Endometrial microvascular endothelial cells (primary cell): ENCODE results near the gene GPX8. TPM values are rescaled to one million over a fixed set of nuclear protein-coding genes. Genes with fewer than 3 reads are reported as not detected.

Experiments
- in situ Hi-C: cut with HindIII; loops from 2 replicates; pipeline ENCODE4 v1.10.0; 2017; ENCODE audit warnings: low sequenced_read_pairs, low pct_unique_long_range_greater_than_20kb; ENCODE audit errors: inconsistent ontology term
- total RNA-seq: library from RNA; depleted of rRNA; stranded (reverse); fragments of >200 nt; gene quantifications from one replicate; pipeline ENCODE4 v1.2.3, GENCODE V29; 2015; ENCODE audit errors: inconsistent ontology term

The GPX8 gene, protein sequence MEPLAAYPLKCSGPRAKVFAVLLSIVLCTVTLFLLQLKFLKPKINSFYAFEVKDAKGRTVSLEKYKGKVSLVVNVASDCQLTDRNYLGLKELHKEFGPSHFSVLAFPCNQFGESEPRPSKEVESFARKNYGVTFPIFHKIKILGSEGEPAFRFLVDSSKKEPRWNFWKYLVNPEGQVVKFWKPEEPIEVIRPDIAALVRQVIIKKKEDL
- 70.5 TPM for total RNA-seq

DNA sequence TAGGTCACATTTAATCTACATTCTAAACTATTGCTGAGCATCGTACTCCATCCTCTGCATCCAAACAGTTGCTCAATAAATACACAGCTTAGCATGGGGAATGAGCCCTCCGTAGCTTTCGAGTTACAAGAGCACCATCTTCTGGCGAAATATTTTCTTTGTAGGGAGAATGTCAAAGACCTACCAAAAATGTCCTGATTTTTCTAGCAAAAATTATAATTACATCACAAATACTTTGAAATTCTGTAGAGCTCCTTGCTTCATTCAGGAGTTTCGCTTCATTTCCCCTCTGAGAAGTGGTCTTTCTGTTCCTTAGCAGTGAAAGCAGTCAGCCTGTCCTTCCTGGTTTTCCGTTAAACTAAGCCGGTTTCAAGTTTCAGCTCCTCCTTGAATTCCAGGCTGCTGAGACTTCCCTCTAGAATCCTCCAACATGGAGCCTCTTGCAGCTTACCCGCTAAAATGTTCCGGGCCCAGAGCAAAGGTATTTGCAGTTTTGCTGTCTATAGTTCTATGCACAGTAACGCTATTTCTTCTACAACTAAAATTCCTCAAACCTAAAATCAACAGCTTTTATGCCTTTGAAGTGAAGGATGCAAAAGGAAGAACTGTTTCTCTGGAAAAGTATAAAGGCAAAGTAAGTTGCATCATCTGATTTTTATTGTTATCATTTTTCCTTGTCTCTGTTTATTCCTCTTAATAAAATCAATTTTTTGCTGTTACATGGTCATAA lies at the start of gene GPX8:
Gene GPX8 (plus strand): TSS at position 409 of the 730 bp plus-strand sequence. CDS start 22 bp downstream, at position 431.
- in situ Hi-C loops: no loop called here

DNA sequence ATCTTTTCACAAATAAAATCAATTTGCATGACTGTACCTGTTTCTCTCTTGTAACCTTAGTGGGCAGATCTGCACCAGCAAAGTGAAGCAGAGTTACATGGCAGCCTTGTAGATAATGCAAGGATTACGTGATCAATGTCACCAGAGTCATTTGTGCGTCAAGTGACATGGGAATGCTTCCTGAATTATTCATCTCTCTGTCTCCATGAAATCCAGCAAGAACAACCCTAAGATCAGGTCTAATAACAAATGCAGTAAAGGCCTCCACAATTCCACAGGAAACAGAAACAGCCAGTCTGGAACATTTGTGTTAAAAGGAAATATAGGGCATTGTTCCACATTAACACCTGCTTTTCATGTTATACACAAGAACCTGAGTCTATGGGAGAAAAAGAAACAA lies 49.8 kb upstream of the GPX8 start:
- in situ Hi-C loops: no loop called here

DNA sequence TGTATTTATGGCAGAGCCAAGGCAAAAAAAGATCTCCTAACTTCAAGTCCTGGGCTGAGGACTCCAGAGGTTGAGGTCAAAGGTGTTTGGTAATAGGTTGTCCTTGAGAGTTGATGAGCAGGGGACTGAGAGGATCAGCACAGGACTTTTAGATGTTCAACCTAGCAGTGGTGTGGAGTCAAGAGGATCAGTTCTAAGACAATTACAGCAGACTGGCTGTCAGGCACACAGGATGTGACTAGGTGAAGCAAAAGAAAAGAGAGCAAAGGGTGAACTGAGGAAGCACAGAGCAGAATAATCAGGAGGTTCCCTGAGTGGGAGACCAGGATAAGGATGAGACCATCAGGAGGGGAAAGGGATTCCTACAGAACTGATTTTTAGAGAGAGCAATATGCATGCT lies 46.6 kb upstream of the GPX8 start:
- in situ Hi-C loops: no loop called here

DNA sequence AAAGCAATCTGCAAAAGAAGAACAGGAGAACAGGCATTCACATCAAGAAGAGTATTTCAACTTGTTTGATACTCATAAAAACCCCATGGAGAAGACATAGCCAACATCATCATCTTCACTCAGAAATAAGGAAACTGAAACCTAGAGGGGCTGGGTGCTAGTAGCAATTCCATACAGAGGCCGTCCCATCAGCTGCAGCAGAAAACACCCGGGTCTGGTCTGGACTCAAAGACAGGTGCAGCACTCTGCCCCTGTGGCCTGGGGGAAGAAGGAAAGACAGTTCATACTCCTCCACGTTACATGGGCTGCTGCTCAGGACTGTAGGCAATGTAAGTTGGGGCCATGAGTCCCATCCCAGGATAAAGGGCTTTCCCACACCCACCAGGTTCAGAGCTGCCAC lies 45.9 kb upstream of the GPX8 start:
- in situ Hi-C loops: no loop called here

DNA sequence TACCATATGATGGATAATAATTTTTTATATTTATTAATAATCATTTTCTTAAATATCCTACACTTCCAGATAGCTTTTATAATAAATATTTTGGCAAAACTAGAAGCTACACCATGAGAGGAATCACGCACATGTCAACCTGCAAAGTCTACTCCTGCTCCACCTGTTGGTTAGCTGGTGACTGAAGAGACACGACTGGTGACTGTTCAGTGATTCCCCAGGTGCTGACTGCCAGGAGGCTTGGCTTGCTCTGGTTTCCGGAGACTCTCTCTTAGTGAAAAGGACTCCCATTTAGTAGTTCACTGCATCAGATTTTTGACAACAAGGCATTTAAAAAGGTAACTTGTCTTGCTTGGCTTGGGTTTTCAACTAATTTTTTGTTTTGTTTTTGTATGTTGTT lies 36.6 kb upstream of the GPX8 start:
- in situ Hi-C loops: no loop called here

DNA sequence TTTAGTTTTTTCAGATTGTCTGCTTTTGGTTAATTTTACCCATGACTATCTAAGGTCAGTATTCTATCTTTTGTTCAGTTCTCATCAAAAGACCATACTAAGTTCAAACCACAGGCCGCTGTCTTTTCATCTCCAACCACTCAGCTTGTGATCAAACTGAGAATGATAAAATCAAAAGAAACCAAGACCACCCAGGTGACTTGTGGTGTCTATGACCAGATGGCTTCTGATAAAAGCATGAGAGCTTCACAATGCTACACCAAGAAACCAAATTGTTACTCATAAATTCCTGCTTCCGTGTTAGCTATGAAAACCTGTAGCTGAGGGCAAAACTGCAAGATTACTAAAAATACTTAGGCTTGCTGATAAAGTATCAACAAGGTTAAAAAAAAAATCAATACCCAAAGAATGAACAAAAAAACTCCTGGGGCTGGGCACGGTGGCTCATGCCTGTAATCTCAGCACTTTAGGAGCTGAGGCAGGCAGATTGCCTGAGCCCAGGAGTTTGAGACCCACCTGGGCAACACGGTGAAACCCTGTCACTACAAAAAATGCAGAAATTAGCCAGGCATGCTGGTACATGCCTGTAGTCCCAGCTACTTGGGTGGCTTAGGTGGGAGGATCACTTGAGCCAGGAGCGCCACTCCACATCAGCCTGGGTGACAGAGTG lies 25.8 kb upstream of the GPX8 start:
- in situ Hi-C loops: loop anchor here (25.0 kb wide), 1 partner anchor 147 kb away; the partner anchor contains the start of gene ESM1

DNA sequence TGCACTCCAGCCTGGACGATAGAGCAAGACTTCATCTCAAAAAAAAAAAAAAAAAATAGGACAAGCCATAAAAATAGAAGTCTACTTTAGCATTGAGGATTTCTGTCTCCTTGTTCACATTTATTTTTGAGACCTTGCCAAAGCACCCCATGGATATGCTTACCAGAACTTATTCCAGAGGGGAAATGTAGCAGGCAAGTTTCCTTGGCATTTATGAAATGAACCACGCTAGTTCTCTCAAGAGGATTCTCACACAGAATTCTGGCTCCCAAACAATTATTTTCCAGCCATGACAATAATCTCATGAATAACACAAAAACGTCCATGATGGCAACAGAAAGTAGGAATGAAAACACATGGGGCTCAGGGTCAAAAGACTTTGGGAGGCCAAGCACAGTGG lies 23.4 kb upstream of the GPX8 start:
- in situ Hi-C loops: loop anchor here (25.0 kb wide), 1 partner anchor 149 kb away; the partner anchor contains the start of gene ESM1

DNA sequence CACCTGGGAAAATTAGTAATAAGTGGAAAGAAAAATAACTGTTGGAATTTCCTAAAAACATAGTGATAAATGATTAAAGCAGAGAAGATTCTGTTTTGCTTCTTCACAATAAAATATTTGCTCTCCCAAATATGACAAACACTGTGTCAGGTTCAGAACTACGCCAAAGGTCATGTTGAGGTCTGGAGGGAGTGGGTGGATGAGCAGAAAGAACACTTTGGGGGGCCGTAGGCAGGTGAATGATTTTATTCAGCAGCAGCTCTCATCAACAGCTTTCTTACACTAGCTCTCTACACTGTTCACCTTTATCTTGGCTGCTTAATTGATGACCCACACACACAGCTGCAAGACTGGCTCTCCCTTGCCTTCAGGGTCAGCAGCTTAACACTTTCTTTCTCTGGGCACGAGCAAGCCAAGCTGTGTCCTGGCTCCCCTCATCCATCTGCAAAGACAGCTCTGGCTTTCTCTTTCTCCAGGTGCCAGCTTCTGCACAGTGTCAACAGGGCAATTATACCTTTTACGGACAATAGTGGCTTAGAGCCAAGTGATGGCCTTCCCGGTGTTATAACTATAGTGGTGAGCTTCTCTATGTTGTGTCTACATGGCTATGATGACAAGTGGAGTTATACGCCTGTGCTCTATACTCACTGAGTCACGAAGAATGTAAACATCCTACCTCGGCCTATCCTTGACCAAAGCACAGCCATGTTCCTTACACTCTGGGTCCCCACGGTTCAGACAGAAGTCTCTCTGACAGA lies 18.9 kb upstream of the GPX8 start:
- in situ Hi-C loops: loop anchor here (25.0 kb wide), 1 partner anchor 154 kb away; the partner anchor contains the start of gene ESM1

DNA sequence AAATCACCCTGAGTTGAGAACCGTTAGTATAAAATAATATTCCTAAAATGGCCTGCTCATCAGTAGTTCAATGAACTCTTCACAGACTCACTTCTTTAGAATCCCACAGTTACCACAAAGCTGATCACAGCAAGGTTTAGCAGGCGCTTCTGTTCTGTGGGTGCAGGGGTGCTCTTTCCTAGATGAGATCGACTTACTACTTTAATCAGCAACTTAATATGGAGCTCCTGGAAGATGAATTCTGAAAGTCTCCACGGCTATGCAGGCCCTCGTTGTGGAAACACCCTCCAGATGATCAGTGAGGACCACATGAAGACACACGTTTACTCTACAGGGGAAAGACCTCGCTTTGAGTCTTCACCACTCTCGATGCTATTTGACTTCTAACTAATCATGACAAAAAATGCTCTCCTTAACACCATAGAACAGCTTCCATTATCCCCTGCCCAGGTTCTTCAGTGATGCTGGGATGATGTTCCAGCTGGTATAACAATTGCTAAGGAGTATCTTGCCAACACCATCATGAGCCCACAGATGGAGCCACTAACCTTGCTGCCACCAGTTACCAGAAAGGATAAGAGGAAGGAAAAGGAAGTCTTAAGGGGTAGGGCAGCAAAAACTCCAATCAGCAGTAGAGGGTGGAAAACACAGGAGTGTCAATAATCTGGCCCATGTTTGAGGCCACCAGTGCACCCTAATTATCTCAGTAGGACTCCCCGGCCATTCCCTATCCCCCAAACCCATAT lies 17.9 kb upstream of the GPX8 start:
- in situ Hi-C loops: loop anchor here (25.0 kb wide), 1 partner anchor 155 kb away; the partner anchor contains the start of gene ESM1

DNA sequence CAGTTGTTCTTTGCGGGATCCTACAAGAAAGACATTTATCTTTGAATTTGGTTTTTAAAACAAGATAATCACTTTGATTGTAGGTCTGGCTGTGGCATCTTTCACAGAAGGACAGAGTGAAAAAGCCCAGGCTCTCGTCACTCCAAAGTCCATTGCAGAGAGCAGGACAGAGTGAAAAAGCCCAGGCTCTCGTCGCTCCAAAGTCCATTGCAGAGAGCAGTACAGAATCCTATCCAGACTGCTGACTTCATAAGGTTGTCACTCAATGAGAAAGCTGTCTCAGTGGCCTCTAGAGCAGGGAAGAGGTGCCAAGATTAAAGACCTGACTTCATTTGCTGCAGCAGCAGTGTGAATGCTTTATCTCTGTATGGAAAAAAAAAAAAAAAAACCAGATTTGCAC lies 16.3 kb upstream of the GPX8 start:
- in situ Hi-C loops: loop anchor here (25.0 kb wide), 1 partner anchor 156 kb away; the partner anchor contains the start of gene ESM1

DNA sequence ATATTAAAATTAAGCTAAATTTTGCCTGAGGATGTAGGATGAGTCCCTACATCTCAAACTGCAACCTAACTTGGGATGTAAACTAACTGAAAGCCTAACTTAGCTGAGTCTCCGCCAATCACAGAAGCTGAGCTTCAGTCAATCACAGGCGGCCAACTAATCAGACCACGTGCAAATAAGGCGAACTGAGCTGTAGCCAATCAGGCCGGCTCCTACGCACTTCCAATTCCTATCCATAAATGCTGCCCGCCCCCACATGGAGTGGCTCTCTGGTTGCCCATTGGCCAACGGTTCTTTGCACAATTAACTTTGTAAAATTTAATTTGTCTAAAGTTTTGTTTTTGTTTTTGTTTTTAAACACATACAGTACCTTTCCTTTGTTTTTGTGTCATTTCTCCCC lies 13.9 kb upstream of the GPX8 start:
- in situ Hi-C loops: loop anchor here (25.0 kb wide), 1 partner anchor 159 kb away; the partner anchor contains the start of gene ESM1

DNA sequence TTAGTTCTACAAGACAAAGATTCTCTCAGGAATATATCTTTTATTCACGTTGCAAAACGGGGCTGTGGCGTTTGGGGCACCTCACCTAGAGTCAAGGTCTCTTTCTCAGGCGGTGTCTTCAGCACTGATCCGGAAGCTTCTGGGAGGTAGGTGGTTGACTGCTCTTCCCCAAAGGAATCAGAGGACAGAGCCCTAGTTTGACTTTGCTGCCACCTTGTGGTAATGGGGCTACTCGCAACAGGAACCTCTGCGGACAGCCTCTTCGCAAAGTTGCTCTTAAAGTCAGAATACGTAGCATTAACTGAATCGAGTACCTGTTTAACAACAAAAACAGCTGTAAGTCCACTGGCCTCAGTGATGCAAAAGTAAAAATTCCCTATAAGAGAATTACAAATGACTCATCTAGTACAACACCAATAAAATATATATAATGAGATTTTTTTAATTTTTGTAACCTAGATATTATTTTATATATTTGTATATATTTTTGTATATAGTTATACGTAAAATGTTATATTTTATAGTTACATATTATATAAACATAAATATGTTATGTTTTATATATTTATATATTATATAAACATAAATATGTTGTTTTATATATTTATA lies 13.3 kb upstream of the GPX8 start:
- in situ Hi-C loops: loop anchor here (25.0 kb wide), 1 partner anchor 159 kb away; the partner anchor contains the start of gene ESM1

DNA sequence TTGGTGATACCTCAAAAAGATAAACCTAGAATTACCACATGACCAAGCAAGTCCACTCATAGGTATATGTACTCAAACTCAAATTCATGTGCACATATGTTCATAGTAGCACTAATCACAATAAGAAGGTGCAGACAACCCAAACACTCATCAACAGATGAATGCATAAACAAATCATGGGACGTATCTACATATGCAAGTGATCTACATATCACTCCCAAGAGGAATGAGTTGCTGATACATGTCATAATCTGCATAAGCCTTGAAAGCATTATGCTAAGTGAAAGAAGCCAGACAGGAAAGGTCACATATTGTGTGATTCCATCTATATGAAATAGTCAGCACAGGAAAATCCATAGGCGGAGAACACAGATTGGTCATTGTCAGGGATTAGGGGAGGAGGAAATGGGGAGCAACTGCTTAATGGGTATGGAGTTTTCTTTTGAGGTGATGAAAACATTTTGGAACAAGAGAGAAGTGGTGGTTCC lies 10.6 kb upstream of the GPX8 start:
- in situ Hi-C loops: loop anchor here (25.0 kb wide), 1 partner anchor 162 kb away; the partner anchor contains the start of gene ESM1

DNA sequence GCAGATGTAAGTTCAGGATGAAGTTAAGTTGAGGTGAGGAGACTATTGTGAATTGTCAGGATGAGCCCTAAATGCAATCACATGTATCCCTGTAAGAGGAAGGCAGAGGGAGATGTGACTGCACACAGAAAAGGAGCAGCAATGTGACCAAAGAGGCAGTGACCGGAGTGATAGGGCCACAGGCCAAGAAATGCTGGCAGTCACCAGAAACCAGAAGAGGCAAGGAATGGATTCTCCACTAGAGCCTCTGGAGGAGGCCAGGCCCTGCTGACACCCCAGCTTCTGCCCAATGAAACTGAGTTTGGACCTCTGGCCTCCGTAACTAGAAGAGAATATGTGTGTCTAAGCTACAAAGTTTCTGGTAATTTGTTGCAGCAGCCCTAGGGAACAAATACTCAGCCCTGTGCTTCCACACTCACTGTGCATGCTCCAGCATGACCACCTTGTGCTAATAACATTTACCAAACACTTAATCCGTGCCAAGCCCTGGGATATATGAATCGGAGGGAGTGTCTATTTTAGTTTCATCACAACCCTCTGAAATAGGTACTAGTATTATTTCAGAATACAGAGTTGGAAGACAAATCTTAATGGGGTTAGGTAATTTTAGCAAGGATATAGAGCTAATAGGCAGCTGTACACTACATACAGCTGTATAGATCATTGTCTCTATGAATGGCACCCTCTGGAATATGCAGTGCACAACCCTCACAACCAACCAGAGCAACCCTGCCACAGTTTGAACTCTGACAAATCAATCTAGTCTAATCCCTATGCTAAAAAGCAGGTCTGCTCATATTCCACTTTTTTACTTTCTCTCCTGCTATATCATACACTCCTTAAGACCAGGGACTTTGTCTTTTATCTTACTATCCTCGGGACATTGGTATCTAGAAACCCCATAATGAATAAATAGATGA lies 7.8 kb upstream of the GPX8 start:
- in situ Hi-C loops: no loop called here

DNA sequence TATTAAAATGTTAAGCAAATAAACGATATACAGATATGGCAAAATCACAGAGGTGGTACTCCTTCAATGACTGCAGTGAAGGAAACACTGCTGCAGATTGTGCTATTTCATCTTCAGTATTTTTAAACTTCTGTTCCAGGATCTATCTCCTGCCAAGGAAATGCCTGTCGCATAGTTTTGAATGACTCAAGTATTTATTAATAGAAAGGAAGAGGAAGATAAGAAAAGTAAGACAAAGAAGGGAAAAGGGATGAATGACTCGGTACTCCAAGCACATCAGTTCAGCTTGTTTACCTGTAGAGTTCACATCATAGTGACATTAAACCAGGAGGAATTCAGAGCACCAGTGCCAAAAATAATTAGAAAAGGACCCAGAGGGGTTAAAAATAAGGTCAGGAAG lies 5.1 kb upstream of the GPX8 start:
- in situ Hi-C loops: no loop called here

DNA sequence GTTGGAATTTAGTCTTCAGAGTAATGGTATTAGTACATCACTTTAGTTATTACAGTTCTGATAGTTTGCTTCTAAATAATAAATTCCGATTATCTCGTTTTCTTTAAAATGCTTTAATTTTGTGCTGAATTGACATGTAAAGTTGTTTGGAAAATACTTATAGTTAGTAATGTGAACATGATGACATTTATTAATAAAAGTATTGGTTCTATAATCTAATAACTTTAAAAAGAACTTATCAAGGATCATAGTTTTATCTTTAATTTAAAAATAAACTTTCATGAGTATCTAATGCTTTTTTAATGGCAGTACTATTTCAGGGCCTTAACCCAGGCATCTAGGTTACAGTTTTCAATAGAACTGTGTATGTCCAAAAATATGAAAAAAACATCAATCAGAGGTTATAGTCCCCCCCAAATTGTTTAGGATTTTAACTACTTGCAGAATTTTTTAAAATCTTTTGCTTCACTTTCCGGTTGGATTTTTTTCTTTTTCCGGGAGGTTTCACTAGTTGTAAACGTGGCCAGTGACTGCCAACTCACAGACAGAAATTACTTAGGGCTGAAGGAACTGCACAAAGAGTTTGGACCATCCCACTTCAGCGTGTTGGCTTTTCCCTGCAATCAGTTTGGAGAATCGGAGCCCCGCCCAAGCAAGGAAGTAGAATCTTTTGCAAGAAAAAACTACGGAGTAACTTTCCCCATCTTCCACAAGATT lies 680 bp downstream of the GPX8 start:
- in situ Hi-C loops: no loop called here
